Gastroesophageal sphincter (tissue), 3 donors: ENCODE measurements around the gene PLEKHG2.

Source experiments
- CTCF ChIP-seq, 4 experiments: fragments of 200-600 bp in 2 of 4; fragments of 450-650 bp in 2 of 4; sonication (generic) in 1 of 4; IDR thresholded peaks; one replicate each; pipeline ENCODE4 v1.5.1; 2017 to 2019; ENCODE audit warnings: antibody characterized with exemption in 4 of 4, mild to moderate bottlenecking in 2 of 4, moderate library complexity in 2 of 4
- EP300 ChIP-seq: sonication (generic); formaldehyde crosslinking; IDR thresholded peaks from one replicate; pipeline ENCODE4 v1.6.1; 2017; ENCODE audit warnings: antibody characterized with exemption, mild to moderate bottlenecking
- POLR2A ChIP-seq, 2 donors: fragments of 450-650 bp; IDR thresholded peaks; one replicate each; pipeline ENCODE4 v1.6.1; 2017; ENCODE audit warnings: antibody characterized with exemption in 2 of 2, mild to moderate bottlenecking in 2 of 2, moderate library complexity in 1 of 2
- POLR2AphosphoS5 ChIP-seq: sonication (generic); formaldehyde crosslinking; IDR thresholded peaks from one replicate; pipeline ENCODE4 v1.6.1; 2017; ENCODE audit warnings: antibody characterized with exemption

- TF ChIP-seq CTCF (IDR thresholded peaks at IDR 0.05) (no peak), POLR2AphosphoS5 (no peak), EP300 (no peak), POLR2A (IDR thresholded peaks at IDR 0.05) (no peak)
These were observed 12.4 kb upstream of the PLEKHG2 start for GRCh38 chr19:39400061-39400460.
